WERI-Rb-1 (cell line): ENCODE data around the gene TMEM9.

Experiments
- DNase-seq: peaks from one replicate; pipeline ENCODE4 v3.0.0-alpha.2; 2020
- H3K27ac ChIP-seq: fragments of 250-450 bp; sonication (Bioruptor Pico); 2 replicates; pipeline ENCODE4 v1.5.1; 2020; ENCODE audit warnings: mild to moderate bottlenecking, moderate library complexity
- H3K27me3 ChIP-seq: fragments of 250-450 bp; sonication (Bioruptor Pico); 2 replicates; pipeline ENCODE4 v1.5.1; 2021; ENCODE audit warnings: mild to moderate bottlenecking, low read depth, moderate library complexity; ENCODE audit not compliant: insufficient read depth, severe bottlenecking
- H3K36me3 ChIP-seq: fragments of 250-450 bp; sonication (Bioruptor Pico); 2 replicates; pipeline ENCODE4 v1.5.1; 2020; ENCODE audit warnings: mild to moderate bottlenecking, moderate library complexity
- H3K4me3 ChIP-seq: 2 replicates; pipeline ENCODE4 v1.5.1; 2011; ENCODE audit warnings: low read depth, mild to moderate bottlenecking, control low read depth, low read length
- H3K9me3 ChIP-seq: fragments of 250-450 bp; sonication (Bioruptor Pico); 2 replicates; pipeline ENCODE4 v1.5.1; 2021; ENCODE audit warnings: mild to moderate bottlenecking, moderate library complexity; ENCODE audit not compliant: severe bottlenecking
- CTCF ChIP-seq: IDR thresholded peaks from 2 replicates; pipeline ENCODE4 v1.5.1; 2011; ENCODE audit warnings: low read depth, mild to moderate bottlenecking, control low read depth, inconsistent platforms, low read length

TMEM9 gene

GRCh38 chr1:201114245-201115131, 39.8 kb downstream of the TMEM9 start:
- Histone ChIP-seq H3K9me3 (no peaks in the 10 kb centered on the region), H3K27ac (peak overlapping the region; percentile 69), H3K4me3 (peak overlapping the region; percentile 60), H3K27me3 (no peaks in the 10 kb centered on the region), H3K36me3 (no peaks in the 10 kb centered on the region)
- peak; percentile 100 for DNase-seq
- TF ChIP-seq CTCF: peak; percentile 99

- H3K4me3 ChIP-seq: peak overlapping the region; percentile 60
- no peak for TF ChIP-seq CTCF
- no peaks in the 10 kb centered on the region for H3K36me3 ChIP-seq
- H3K27ac ChIP-seq: peak overlapping the region; percentile 69
- no peaks in the 10 kb centered on the region for H3K9me3 ChIP-seq
- no peaks in the 10 kb centered on the region for H3K27me3 ChIP-seq
- no peak for DNase-seq
Observed at GRCh38 chr1:201113451-201114244, 40.6 kb downstream of the TMEM9 start.

GRCh38 chr1:201112926-201113325, 41.3 kb downstream of the TMEM9 start:
- no peak for DNase-seq
- Histone ChIP-seq H3K36me3 (no peaks in the 10 kb centered on the region), H3K27me3 (no peaks in the 10 kb centered on the region), H3K27ac (peak overlapping the region; percentile 63), H3K9me3 (no peaks in the 10 kb centered on the region), H3K4me3 (no peak overlapping the region)
- TF ChIP-seq CTCF: no peak

GRCh38 chr1:201112173-201112731, 42.0 kb downstream of the TMEM9 start, which contains the start of gene CACNA1S:
Gene CACNA1S (minus strand): TSS chr1:201112426. CDS start chr1:201112339, 87 bp downstream.
- Histone ChIP-seq H3K27me3 (no peaks in the 10 kb centered on the region), H3K36me3 (no peaks in the 10 kb centered on the region), H3K27ac (peak within 1 kb of the TSS; percentile 63), H3K9me3 (no peaks in the 10 kb centered on the region), H3K4me3 (peak within 1 kb of the TSS; percentile 6)
- DNase-seq: peak; percentile 100
- TF ChIP-seq CTCF: no peak

- Histone ChIP-seq H3K36me3 (no peaks in the 10 kb centered on the region), H3K27ac (peak overlapping the region; percentile 63), H3K27me3 (no peaks in the 10 kb centered on the region), H3K9me3 (no peaks in the 10 kb centered on the region), H3K4me3 (no peak overlapping the region; the same call in 1 of the 2 replicates)
- no peak for TF ChIP-seq CTCF
- no peak for DNase-seq
Observed at GRCh38 chr1:201111672-201112071, 42.6 kb downstream of the TMEM9 start.
